NCI-H748 treated with DMSO at 0.1 percent for 48 hours (cell line): Measurements from ENCODE around the gene CEACAM3.
"Not testable (repeated sequence)": the region's sequence is repeated elsewhere in the genome, so short reads cannot be mapped to it uniquely, and the experiment has no call there.

Experiments used
- DNase-seq: peaks from one replicate; lab custom pipeline; 2025; lab: John Stamatoyannopoulos, UW

CEACAM3 gene

DNA sequence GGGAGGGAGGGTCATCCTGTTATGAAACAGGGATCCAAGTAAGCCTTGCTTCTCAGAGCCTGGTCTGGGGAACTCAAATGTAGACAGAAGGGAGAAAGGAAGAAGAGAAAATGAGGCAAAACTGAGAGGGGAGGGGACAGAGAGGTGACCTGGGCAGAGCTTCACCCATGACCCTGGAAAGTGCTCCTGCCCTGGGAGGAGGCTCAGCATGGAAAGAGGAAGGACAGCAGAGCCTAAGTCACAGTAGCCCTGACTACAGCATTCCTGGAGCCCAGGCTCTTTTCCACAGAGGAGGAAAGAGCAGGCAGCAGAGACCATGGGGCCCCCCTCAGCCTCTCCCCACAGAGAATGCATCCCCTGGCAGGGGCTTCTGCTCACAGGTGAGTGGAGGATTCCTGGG, at the start of gene CEACAM3:
Gene CEACAM3, plus strand, starts transcription at position 226 of the 400 bp plus-strand sequence. Its CDS starts 91 bp downstream, at position 317.
- no peak for DNase-seq

DNA sequence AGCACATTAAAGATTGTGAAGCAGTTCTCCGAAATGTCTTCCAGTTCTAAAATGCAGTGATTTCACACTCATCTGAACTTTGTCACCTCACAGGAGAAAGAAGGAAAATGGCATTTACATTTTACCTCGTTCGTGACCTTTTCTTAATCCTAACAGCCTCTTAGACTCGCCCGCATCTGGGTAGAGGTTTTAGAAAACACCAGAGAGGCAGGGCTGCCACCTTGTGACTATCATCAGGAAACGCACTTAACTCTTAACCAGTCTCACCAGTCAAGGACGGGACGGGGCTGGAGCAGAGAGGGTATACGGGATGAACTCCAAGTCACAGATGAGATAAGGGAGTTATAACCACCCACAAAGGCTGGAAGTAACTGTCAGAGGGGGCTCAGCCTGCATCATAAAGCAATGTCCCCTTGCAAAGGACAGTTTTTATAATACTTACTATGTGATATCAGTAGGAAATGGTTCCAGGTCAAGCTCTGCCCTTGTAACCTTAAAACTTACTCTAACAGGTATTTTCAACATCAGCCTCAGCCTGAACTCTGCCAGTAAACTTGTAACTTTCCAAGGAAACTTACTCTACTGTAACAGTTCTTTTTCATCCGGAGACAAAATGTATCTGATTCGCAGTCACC, 49.7 kb upstream of the CEACAM3 start:
- DNase-seq, result peak; percentile 91

DNA sequence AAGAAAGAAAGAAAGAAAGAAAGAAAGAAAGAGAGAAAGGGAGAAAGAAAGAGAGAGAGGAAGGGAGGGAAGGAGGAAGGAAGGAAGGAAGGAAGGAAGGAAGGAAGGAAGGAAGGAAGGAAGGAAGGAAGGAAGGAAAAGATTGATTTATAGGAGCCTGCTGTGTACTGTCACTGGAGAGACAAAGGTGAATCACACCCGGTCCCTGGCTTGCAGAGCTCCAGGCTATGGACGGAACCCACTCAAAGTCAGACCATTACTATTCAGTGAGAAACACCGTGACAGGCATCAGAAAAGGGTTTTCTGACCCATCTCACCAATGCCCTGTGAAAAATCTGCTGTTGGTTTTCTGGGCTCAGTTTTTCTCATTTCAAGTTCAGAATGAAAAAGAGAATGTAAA, 48.4 kb upstream of the CEACAM3 start:
- DNase-seq, result no peak

DNA sequence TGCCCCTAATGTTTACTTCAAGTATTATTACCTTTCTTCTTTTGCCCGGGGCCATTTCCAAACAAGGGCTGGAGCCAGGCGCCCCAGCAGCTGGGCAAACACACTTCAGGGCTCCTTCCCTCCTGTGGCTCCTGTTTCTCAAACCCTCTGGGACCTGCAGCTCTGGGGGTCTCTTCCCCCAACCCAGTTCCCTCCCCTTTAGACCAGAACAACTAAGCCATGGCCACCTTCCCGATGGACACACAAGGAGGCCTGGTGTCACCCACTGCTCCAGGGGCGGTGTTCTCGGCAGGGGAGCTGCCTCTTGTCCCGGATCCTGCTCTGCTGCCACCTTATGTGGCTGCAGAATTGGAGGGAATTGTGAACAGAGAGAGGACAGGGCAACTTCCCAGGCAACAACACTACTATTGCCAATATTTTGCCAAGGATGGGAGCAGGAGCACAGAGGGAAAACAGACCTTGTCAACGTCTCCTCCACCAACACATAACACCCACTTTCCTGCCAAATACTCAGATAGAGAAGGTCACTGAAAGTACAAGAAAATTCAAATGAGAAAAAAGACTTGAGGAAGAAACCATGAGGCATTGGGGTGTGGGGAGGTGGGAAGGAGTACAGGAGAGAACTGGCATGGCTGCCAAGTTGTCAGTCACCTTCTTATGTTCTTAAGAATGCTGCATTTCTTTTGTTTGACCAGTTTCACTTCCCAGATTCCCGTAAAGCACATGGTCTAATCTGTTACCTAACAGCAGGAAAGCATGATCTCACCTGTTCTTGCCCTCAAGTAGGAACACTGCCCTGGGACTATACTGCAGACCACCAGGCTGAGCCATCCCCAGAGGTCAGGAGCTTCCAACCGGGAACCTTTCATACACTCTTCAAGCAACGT, 45.9 kb upstream of the CEACAM3 start:
- not testable (repeated sequence) for DNase-seq

DNA sequence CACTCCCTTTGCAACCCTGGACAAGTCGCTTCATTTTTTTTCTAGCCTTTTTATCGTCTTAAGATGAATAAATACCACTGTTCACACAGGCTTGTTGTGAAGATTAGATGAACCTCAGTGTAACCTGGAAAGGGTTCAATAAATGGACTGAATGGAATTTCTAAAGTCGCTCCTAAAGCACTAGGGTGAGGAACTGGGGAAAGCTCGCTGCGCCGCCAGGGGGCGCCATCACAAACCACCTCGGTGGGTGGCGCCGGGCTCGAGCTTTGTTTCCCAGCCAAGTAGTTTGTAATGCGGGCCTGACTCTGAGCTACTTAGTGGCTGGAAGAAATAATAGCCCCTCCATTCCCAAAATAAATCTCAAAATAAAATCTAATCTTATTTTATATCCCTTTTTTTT, 43.2 kb upstream of the CEACAM3 start:
- peak; percentile 64 for DNase-seq

DNA sequence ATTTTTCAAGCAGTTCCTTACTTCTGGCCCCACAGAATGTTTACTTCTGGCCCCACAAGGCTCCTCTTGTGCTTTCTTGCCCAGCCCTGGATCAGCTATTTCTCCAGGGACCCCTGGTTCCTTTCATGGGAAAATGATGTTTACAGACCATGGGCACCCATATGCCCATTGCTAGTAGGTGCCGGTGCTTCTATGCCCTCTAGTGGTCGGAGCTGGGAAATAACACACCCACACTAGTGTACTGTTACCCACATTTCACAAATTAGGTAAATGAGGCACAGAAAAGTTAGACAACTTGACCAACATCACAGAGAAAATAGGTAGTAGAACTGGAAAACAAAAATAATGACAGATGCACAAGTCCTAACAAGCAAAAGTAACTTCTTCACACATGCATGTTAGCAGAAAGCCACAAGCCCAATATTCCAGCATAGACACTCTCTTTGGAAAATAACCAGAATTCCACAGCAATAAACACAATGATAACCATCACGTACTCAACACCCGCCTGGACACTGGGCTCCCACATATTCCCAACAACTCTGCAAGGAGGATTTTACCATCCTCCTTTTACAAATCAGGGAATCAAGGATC, 42.4 kb upstream of the CEACAM3 start:
- peak; percentile 50 for DNase-seq

DNA sequence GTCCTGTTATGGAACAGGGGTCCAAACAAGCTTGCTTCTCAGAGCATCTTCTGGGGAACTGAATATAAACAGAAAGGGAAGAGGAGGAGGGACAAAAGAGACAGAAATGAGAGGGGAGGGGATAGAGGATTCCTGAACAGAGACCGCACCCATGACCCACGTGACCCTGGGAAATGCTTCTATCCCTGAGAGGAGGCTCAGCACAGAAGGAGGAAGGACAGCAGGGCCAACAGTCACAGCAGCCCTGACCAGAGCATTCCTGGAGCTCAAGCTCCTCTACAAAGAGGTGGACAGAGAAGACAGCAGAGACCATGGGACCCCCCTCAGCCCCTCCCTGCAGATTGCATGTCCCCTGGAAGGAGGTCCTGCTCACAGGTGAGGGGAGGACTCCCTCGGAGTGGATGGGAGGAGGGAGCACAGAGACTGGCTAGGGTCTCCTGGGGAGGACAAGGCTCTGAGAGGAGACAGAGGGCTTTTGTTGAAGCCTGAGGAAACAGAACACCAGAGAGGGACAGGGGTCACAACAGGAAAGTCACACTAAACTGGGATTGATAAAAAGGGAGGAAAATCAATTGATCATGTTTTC, 41.0 kb upstream of the CEACAM3 start, which contains the start of gene CEACAM6:
Gene CEACAM6, plus strand, starts transcription at position 203 of the 586 bp plus-strand sequence. Its CDS starts 109 bp downstream, at position 312.
- no peak for DNase-seq

DNA sequence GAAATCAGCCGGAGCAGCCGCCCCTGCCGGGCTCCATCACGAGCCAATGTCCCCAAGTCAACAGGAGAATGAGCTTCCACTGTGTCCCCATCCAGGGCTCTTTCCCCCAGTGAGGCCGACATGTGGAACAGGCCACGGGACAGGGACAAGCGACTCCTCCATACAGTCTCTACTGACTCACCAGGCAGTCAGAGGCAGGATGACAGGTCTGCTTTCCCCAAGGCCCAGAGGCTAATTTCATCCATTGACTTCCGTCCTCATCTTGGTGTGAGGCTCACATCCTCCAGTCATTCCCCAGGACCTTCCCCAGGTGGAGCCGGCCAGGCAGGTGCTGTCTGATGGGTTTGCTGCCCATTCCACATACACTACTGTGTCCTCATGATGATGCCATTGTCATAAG, 37.5 kb upstream of the CEACAM3 start:
- no peak for DNase-seq

DNA sequence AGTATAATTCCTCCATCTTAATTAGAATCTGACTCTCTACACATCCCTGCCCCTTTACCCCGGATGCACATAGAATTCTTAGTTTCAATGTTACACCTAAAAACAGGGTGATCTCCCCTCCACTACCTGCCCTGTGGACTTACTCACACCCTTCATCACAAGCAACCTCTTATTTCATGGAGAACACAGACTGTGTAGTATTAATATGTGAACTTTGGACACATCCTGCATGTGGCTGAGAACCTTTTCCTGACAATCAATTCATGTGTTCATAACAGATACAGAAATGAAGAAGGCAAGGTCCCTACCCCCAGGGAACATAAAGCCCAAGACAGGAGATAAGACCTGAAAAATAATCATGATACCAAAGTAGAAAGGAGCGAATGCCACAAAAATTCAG, 29.3 kb upstream of the CEACAM3 start:
- DNase-seq, result no peak

DNA sequence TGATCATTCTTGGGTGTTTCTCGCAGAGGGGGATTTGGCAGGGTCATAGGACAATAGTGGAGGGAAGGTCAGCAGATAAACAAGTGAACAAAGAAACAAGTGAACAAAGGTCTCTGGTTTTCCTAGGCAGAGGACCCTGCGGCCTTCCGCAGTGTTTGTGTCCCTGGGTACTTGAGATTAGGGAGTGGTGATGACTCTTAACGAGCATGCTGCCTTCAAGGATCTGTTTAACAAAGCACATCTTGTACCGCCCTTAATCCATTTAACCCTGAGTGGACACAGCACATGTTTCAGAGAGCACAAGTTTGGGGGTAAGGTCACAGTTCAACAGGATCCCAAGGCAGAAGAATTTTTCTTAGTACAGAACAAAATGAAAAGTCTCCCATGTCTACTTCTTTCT, 28.3 kb upstream of the CEACAM3 start:
- not testable (repeated sequence) for DNase-seq

DNA sequence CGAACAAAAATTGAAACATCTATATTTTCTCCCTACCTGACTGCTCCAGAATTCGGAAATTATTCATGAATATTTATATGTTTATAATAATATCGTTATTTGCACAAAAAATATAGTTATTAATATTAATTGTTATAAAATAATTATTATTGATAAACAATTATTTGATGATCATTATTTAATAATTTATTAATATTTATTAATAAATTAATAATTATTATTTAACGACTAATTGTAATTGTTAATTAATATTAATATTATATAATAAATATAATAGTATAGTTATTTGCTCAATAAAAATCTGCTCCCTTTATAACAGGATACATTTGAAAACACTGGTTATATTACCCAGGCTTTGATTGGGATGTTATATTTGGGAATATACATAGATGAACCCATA, 26.8 kb upstream of the CEACAM3 start:
- no peak for DNase-seq

DNA sequence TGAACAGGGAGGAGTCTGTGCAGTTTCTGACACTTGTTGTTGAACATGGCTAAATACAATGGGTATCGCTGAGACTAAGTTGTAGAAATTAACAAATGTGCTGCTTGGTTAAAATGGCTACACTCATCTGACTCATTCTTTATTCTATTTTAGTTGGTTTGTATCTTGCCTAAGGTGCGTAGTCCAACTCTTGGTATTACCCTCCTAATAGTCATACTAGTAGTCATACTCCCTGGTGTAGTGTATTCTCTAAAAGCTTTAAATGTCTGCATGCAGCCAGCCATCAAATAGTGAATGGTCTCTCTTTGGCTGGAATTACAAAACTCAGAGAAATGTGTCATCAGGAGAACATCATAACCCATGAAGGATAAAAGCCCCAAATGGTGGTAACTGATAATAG, 25.0 kb upstream of the CEACAM3 start:
- DNase-seq, result no peak

DNA sequence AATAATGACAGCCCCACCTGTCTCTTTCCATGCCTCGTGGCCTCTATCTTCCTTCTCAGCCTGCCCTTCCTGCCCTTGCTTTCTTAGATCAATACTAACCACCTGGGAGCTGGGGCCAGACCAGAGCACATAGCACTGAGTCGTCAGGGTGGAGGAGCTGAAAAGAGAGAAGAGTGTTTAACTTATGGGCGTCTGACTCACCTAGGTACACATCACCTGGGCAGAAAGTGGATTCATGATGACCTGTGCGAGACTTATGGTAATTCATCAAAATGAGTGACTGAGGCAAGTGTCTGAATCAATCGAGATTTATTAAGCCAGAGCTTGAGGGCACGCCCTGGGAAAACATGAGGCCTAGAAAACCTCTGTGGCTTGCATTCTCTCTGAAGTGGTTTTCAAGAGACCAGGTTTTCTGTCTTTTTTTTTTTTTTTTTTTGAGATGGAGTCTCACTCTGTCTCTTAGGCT, 21.8 kb upstream of the CEACAM3 start:
- DNase-seq, result peak; percentile 98

DNA sequence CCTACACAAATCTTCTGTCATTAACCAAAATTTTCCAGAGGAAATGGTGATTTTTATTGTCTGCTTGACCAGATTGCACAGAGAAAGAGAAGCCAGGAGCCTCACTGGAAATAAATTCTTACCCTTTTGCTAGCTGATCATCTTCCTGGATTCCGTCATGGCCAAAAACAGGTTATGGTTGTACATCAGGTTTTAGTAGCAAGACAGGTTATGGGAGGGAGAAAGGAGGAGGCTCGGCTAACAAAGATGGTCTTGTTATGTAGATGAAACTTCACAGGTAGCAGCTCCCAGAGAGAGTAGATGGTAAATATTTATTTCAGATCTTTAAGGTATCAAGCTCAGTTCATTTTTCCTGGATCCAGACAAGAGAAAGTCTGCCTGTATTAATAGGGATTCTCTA, 19.7 kb upstream of the CEACAM3 start:
- no peak for DNase-seq

DNA sequence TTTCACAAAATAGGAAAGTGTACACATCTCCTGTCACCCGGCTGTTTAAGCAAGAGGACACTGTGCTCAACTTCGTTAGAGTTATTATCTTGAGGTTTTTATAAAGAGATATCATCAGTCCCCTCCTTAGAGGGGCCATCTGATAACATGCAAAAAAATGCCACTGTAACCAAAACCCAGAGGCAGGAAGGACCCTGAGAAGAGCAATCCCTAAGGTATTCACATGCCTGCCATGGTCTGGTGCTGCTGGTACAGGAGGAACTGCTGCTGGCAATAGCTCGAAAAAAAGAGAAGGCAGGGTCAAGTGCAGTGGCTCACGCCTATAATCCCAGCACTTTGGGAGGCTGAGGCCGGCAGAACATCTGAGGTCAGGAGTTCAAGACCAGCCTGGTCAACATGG, 12.8 kb upstream of the CEACAM3 start:
- no peak for DNase-seq

DNA sequence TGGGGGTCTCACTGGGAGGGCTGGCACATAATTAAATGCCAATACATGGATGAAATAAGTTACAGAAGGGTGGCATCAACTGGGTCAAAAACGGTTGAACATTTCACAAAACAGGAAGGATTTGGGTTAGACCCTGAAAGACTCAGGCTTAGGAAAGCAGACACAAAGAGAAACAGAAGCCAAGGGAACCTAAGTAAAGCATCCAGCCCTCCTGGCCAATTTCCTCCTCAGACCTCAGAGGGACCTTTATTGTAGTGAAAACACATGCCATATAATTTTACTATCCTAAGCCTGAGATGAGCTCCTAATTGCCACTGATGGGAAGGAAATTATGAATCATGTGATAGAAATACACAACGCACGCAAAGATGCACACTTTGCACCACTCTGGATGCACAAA, 12.1 kb upstream of the CEACAM3 start:
- DNase-seq, result no peak

DNA sequence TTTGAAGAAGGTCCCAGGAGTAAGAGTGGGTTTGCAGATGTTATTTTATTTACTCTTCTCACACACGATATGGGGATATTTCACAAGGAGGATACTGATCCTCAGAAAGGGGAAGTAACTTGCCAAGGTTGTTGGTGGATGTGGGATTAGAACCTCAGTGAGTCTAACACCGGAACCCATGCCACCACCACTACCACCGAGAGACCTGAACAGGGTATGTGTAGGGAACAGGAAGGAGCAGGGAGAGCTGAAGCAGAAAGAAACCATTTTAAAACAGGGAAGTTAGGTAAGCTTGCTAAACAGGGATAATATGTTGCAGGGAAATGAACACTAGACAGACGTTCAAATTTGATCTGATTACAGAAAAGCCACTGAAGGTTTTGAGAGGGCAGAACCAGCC, 11.6 kb upstream of the CEACAM3 start:
- no peak for DNase-seq

DNA sequence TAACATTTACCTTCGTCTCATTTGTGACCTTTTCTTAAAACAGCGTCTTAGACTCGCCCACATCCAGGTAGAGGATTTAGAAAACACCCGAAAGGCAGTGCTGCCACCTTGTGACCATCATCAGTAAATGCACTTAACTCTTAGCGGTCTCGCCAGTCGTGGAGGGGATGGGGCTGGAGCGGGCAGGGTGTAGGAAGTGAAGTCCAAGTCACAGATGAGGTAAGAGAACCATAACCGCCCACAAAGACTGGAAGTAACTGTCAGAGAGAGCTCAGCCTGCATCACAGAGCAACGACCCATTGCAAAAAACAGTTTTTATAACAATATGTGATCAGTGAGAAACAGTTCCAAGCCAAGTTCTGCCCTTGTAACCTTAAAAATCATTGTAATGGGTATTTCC, 10.7 kb upstream of the CEACAM3 start:
- DNase-seq, result peak; percentile 85

DNA sequence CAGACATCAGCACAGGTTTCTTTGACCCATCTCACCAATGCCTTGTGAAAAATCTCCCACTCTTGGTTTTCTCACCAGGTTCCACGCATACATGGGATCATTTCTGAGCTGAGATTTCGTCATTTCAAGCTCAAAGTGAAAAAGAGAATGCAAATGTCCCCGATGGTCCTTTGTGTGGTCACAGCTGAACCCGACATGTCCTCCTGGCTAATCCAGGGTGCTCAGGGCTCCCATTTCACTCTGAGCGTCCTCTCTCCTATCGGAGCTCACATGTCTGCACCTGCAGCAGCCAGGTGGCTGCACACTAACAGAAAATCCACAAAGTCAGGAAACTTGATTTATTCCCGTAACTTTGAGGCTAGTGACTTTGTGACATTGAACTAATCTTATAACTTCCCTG, 9.3 kb upstream of the CEACAM3 start:
- no peak for DNase-seq

DNA sequence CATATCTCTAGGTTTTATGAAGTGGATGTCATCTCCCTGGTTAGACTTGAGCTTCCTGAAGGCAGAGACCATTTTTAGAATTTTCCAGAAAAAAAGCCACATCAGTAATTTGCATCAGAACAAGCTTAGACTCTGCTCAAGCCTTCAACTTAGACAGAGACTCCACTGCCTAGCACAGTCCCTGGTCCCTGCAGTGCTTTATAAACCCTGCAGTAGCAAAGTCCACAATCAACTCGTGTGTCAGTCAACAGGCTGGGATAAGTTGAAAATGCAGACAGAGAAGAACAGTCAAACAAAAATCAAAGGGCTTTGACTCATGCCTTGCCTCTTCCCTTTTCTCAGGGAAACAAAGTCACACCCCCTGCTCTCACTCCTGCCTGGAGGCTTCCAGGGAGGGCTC, 7.9 kb upstream of the CEACAM3 start:
- not testable (repeated sequence) for DNase-seq

DNA sequence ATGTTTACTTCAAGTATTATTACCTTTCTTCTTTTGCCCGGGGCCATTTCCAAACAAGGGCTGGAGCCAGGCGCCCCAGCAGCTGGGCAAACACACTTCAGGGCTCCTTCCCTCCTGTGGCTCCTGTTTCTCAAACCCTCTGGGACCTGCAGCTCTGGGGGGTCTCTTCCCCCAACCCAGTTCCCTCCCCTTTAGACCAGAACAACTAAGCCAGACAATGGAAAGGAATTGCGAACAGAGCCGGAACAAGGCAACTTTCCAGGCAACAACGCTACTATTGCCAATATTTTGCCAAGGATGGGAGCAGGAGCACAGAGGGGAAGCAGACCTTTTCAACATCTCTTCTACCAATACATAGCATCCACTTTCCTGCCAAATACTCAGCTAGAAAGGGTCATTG, 7.3 kb upstream of the CEACAM3 start:
- peak; percentile 44 for DNase-seq
